H4 (cell line): ENCODE measurements around the gene SLC9A9. TPM values are rescaled to one million over a fixed set of nuclear protein-coding genes. Genes with fewer than 3 reads are reported as not detected.
"Not testable (repeated sequence)": the region's sequence is repeated elsewhere in the genome, so short reads cannot be mapped to it uniquely, and the experiment has no call there.

Experiments
- DNase-seq: peaks from one replicate; pipeline ENCODE4 v3.0.0-alpha.2; 2015; ENCODE audit warnings: low spot score
- total RNA-seq: library from RNA; depleted of rRNA; stranded (reverse); fragments of >200 nt; shearing (Covaris generic); gene quantifications from 2 replicates; pipeline ENCODE4 v1.2.3, GENCODE V29; 2014

Gene SLC9A9
- total RNA-seq, 1 experiment from 2014 or later, result 10.8 TPM

DNA sequence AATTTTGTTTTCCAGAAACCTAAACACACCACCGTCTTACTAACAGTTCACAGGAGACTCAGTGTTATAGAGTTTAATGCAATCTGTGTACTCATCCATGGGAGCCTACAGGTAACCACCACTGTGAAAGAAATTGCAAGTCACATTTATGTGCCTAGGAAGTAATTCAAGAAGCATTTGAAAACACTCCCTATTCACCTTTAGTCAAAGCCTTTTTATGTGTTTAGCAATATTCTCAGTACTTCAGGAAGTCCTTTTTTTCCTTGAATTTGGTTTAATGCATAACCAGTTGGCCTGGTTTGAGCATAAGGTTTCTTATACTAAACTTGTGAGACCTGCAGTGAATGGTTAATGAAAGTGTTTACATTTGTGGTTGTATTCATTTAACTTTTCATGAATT lies 382.6 kb downstream of the SLC9A9 start:
- no peak for DNase-seq

- DNase-seq, result no peak
Measured at GRCh38 chr3:143464850-143465249, 383.4 kb downstream of the SLC9A9 start.

DNA sequence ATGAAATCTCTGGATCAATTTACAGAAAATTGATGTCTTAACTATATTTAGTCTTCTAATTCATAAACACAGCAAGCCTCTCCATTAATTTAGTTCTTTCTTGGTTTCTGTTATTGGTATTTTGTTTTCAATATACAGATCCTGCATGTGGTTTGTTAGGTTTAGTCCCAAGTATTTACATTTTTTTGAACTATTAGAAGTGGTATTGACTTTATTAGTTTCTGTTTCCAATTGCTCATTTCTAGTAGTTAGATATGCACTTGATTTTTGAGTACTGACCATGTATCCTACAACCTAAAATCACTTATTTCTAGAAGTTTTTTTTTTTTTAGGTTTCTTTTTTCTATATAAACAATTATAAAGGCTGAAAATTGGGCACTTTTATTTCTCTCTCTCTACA lies 392.8 kb downstream of the SLC9A9 start:
- DNase-seq, result no peak

- no peak for DNase-seq
Measured at GRCh38 chr3:143450632-143451031, 397.6 kb downstream of the SLC9A9 start.

DNA sequence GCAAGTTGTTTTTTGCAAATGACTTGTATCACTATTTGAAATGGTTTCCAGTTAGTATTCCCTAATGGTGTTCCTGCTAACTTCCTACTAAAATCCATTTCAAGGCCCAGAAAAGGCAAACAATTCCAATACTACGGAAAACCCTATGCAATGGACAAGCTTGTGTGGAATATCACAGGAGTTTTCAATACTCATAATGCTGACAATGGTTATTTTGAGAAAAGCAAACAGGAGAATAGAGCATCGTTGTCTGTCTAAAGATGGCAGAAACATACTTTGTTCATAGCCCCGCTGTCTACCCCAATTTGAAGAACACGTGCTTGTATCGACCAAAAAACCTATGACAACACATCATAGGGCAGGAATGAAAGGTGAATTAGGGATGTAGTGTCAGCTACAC lies 400.8 kb downstream of the SLC9A9 start:
- DNase-seq, result no peak

- no peak for DNase-seq
Measured at GRCh38 chr3:143445118-143445517, 403.1 kb downstream of the SLC9A9 start.

GRCh38 chr3:143443851-143444331 lies 404.4 kb downstream of the SLC9A9 start:
- peak; percentile 99 for DNase-seq

DNA sequence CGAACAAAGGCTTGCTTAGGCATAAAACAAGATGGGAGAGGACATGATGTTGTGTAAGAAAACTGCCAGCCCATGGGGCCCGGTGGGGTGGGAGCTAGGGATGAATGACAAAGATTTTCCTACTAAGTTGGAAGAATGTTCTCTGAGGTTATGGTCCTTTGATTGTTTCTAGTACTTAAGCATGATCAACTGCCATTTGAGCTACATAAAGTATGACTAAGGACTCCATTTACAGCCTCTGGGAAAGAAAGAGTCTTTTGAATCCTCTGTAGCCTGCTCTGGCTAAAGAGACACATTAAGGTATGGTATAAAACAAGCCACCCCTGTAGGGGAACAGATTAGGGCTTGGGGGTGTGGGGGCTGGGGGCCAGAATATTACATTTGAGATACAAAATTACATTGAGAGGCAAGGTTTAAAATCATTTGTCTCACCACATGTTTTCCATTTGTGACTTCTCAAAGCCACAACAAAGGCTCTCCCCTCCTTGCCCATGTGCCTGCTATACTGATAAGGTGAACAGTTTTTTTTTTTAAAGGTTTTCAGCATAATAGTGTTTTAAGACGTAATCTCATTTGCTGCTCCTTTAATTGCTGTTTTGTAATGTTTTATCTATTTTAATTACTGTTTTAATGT lies 405.3 kb downstream of the SLC9A9 start:
- DNase-seq, result no peak

GRCh38 chr3:143441516-143442171 lies 406.6 kb downstream of the SLC9A9 start:
- no peak for DNase-seq

GRCh38 chr3:143439817-143440216 lies 408.5 kb downstream of the SLC9A9 start:
- DNase-seq, result no peak

DNA sequence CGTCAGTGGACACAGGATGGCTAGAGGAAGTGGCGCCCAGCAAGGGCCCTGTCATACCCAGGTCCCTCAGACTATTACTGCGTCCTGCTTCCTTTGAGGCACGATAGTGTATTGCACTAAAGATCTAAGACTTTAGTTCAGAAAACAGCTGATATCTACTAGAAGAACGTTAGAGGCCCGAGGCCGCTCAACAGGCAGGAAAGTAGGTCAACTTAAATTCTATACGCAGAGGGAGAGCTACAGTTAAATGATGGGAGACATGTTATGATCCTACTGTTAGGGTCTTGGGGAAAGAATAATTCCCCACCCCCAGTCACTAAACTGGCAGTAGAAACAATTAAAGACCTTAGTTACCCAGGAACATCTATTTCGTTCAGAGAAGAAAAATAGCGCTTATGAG lies 410.9 kb downstream of the SLC9A9 start:
- no peak for DNase-seq

DNA sequence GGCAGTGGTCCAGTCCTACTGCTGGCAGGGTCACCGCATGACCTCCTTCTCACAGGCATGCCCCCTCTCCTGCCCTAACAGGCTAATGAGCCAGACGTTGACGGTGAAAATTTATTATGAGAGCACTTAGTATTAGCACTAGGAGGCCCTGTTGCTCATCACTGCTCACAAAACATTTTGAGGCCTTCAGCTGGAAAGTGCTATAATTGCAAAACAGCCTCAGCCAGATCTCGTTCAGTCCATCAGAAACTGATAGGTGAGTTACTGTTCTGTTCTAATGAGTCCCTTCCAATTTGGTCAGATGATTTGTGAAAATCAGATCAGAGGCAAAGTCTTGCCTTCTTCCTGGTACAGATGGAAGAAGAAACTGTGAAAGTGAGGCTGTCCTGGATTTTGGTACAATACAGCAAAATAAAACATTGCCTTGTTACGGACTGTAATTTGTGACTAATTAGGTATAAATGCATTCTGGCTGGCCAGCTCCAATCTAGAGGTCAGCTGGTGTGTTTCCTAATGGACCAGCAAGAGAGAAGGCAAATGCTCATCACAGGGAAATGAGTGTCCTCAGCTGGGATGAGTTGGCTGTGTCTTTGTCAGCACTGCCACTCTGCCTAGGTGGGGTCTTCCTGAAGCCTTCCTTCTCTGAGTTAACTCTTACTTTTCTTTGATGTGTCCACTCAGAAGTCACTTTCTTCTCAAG lies 411.9 kb downstream of the SLC9A9 start:
- no peak for DNase-seq

- no peak for DNase-seq
Measured at GRCh38 chr3:143433787-143434378, 414.4 kb downstream of the SLC9A9 start.

DNA sequence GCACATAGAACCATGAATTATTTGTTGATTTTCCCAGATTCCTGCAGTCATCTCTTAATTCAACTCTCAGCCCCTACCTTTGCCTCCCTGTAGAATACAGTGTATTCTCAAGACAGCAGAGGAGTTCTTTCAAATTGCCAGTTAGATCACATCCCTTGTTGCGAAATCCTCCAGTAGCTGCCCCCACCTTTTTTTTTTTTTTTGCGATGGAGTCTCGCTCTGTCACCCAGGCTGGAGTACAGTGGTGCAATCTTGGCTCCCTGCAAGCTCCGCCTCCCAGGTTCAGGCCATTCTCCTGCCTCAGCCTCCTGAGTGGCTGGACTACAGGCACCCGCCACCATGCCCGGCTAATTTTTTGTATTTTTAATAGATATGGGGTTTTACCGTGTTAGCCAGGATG lies 417.0 kb downstream of the SLC9A9 start:
- DNase-seq, result not testable (repeated sequence)

- DNase-seq, result no peak
Measured at GRCh38 chr3:143430568-143430967, 417.7 kb downstream of the SLC9A9 start.

GRCh38 chr3:143429628-143430514 lies 418.4 kb downstream of the SLC9A9 start:
- DNase-seq, result peak; percentile 28

DNA sequence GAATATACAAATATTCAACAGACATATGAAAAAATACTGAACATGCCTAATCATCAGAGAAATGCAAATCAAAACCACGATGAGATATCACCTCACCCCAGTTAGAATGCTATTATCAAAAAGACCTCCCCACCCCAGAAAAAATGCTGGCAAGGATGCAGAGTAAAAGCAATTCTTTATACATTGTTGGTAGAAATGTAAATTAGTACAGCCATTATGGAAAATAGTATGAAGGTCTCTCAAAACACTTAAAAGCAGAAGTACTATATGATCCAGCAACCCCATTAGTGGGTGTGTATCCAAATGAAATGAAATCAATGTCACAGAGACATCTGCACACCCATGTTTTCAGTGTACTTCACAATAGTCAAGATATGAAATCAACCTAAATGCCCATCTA lies 420.0 kb downstream of the SLC9A9 start:
- no peak for DNase-seq

DNA sequence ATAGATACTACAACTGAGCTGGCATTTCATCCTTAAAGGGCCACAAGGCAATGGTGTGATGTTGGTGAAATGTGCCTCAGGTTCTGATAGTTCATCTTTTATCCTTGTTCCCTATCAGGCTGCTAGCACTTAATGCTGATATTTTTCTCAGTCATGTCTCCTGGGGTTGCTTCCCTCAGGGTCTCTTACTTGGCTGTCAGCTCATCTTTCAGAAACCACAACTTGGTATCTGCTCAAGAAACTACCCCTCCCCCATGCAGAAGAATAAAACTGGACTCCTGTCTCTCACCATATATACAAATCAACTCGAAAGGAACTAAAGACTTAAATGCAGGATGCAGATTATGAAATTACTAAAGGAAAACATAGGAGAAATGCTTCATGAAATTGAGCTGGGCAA lies 420.6 kb downstream of the SLC9A9 start:
- no peak for DNase-seq

DNA sequence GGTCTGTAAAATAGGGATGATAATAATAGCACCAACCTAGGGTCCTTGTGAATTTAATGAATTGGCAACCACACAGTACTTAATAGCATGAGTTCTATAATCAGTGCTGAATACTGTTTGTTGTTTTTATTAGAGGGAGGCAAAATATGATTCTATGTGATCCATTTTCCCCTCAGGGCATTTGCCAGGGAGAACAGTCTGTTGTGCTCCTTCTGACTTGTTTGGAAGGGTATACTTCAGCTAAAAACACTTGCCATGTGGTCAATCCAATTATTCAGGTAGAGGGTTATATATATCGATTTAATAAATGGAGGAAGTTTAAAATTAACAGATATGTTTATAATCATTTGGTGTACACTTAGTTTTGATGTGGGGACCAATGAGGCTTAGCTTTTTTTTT lies 423.4 kb downstream of the SLC9A9 start:
- DNase-seq, result no peak

- no peak for DNase-seq
Measured at GRCh38 chr3:143421556-143421955, 426.7 kb downstream of the SLC9A9 start.

DNA sequence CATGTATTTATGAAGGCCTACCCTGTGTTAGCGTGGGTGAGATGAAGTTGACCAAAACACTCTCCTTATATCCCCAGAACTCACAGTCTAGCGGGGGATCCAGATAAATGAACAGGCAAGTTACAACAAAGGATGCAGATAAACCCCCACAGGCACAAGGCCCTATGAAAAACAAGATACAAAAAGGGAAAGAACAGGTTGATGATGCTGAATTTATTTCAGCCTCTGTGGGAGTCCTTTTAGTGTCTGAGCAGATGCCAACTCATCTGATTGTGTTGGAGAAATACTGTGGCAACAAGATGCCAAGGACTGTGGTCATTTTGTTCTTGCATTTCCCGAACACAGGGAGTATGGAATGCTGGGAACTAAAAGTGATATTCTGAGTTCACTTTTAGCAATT lies 428.7 kb downstream of the SLC9A9 start:
- DNase-seq, result no peak

DNA sequence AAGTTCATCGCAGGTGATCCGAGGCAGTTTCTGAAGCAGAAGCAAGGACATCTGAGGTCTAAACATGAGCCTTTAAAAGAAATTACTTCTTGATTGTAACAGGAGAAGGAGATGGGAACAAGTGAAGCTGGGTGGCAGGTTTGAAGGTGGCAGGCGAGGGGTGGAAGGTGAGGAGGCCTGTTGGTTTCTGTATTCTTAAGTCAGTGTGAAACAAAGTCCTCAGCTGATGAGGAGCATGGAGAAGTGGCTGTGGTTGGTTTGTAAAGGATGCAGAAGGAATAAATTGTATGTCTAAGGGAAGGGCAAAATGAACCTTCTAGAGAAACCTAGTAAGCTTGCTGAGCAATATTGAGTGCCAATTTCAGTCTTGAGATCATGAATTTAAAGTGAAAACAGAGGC lies 429.9 kb downstream of the SLC9A9 start:
- DNase-seq, result no peak
